CD4-positive, alpha-beta T cell treated with Interleukin-17A for 1 hour (primary cell): Measurements from ENCODE around the gene CERS6.
"Not testable (repeated sequence)": the region's sequence is repeated elsewhere in the genome, so short reads cannot be mapped to it uniquely, and the experiment has no call there.

ENCODE experiments used
- DNase-seq: peaks from one replicate; pipeline ENCODE4 v3.0.0-alpha.2; 2020

Gene CERS6

GRCh38 chr2:168649562-168649961 lies 193.5 kb downstream of the CERS6 start:
- DNase-seq = no peak

GRCh38 chr2:168650139-168650538 lies 194.1 kb downstream of the CERS6 start:
- no peak for DNase-seq

GRCh38 chr2:168650781-168651180 lies 194.7 kb downstream of the CERS6 start:
- DNase-seq = no peak

GRCh38 chr2:168652997-168653921 lies 197.2 kb downstream of the CERS6 start:
- DNase-seq = no peak

GRCh38 chr2:168654705-168655104 lies 198.6 kb downstream of the CERS6 start:
- no peak for DNase-seq

- no peak for DNase-seq
These were observed 199.1 kb downstream of the CERS6 start for GRCh38 chr2:168655207-168655606.

GRCh38 chr2:168657378-168657777 lies 201.3 kb downstream of the CERS6 start:
- DNase-seq = not testable (repeated sequence)

- no peak for DNase-seq
These were observed 202.6 kb downstream of the CERS6 start for GRCh38 chr2:168658706-168659105.

- DNase-seq = no peak
These were observed 205.1 kb downstream of the CERS6 start for GRCh38 chr2:168660870-168661862.

GRCh38 chr2:168661863-168662256 lies 205.8 kb downstream of the CERS6 start:
- DNase-seq = no peak

GRCh38 chr2:168662651-168663208 lies 206.7 kb downstream of the CERS6 start:
- no peak for DNase-seq

GRCh38 chr2:168663993-168664392 lies 207.9 kb downstream of the CERS6 start:
- DNase-seq = no peak

- not testable (repeated sequence) for DNase-seq
These were observed 208.6 kb downstream of the CERS6 start for GRCh38 chr2:168664715-168665114.

- no peak for DNase-seq
These were observed 210.3 kb downstream of the CERS6 start for GRCh38 chr2:168666339-168666738.

- DNase-seq = no peak
These were observed 211.1 kb downstream of the CERS6 start for GRCh38 chr2:168667156-168667555.

- DNase-seq = no peak
These were observed 213.1 kb downstream of the CERS6 start for GRCh38 chr2:168669151-168669550.

- DNase-seq = no peak
These were observed 214.4 kb downstream of the CERS6 start for GRCh38 chr2:168670478-168670877.

- no peak for DNase-seq
These were observed 215.9 kb downstream of the CERS6 start for GRCh38 chr2:168671932-168672331.

- no peak for DNase-seq
These were observed 217.5 kb downstream of the CERS6 start for GRCh38 chr2:168673265-168674189.

- DNase-seq = no peak
These were observed 222.2 kb downstream of the CERS6 start for GRCh38 chr2:168678153-168678853.

- DNase-seq = no peak
These were observed 223.0 kb downstream of the CERS6 start for GRCh38 chr2:168679081-168679480.
